Measurements from ENCODE around the gene HOXA7. TPM values are rescaled to one million over a fixed set of nuclear protein-coding genes. Genes with fewer than 3 reads are reported as not detected.

Gene HOXA7
- total and polyA plus RNA-seq, 12 donors = 0.04 TPM; not detected in 11

- ATAC-seq (no peak), DNase-seq (no peak)
- intact Hi-C loops (cut with DNase I) = no loop called here
- TF ChIP-seq CTCF (IDR thresholded peaks at IDR 0.05) = no peak
- H3K27me3 ChIP-seq = peaks cover 63 to 100% (median 100%) of the 10 kb centered on the region in 7 donors
- peaks cover 8 to 42% (median 30%) of the 10 kb centered on the region in 9 donors for H3K4me1 ChIP-seq
- H3K9me3 ChIP-seq = no peaks in the 10 kb centered on the region
- H3K36me3 ChIP-seq = no peaks in the 10 kb centered on the region
- no peak overlapping the region for H3K4me3 ChIP-seq
- 27 to 38% methylated on average over 4 of the region's 4 CpGs for WGBS, 2 donors
- no peak overlapping the region for H3K27ac ChIP-seq
These were observed 25.4 kb upstream of the HOXA7 start for GRCh38 chr7:27181795-27182275.

GRCh38 chr7:27180431-27181420 lies 24.3 kb upstream of the HOXA7 start:
- TF ChIP-seq CTCF (IDR thresholded peaks at IDR 0.05) = no peak
- Histone ChIP-seq H3K27ac (no peak overlapping the region), H3K27me3 (peaks cover 68 to 100% (median 100%) of the 10 kb centered on the region in 7 donors), H3K4me3 (no peak overlapping the region), H3K4me1 (peaks cover 8 to 39% (median 30%) of the 10 kb centered on the region in 9 donors), H3K9me3 (no peaks in the 10 kb centered on the region), H3K36me3 (no peaks in the 10 kb centered on the region)
- WGBS, 2 donors = 38 to 46% methylated on average over 12 of the region's 12 CpGs
- ATAC-seq (no peak), DNase-seq (no peak)
- intact Hi-C loops (cut with DNase I) = no loop called here

- ATAC-seq (peak in 4 of 8 donors; percentile 61 to 65 (median 63)), DNase-seq (peak in 1 of 2 donors; percentile 55)
- 3 to 6% methylated on average over 56 of the region's 56 CpGs for WGBS, 2 donors
- H3K36me3 ChIP-seq = no peaks in the 10 kb centered on the region
- H3K27me3 ChIP-seq = peaks cover 71 to 100% (median 100%) of the 10 kb centered on the region in 7 donors
- peak overlapping the region in 2 of 10 donors; percentile 5 to 8 for H3K4me3 ChIP-seq
- H3K27ac ChIP-seq = no peak overlapping the region
- H3K9me3 ChIP-seq = no peaks in the 10 kb centered on the region
- intact Hi-C loops (cut with DNase I) = no loop called here
- H3K4me1 ChIP-seq = peaks cover 7 to 32% (median 27%) of the 10 kb centered on the region in 9 donors
- peak; percentile 38 to 85 (median 72) for TF ChIP-seq CTCF (IDR thresholded peaks at IDR 0.05)
These were observed 23.3 kb upstream of the HOXA7 start for GRCh38 chr7:27179503-27180430.

- peaks cover 71 to 100% (median 100%) of the 10 kb centered on the region in 7 donors for H3K27me3 ChIP-seq
- no peak for TF ChIP-seq CTCF (IDR thresholded peaks at IDR 0.05)
- ATAC-seq = no peak
- H3K36me3 ChIP-seq = no peaks in the 10 kb centered on the region
- H3K4me1 ChIP-seq = peaks cover 7 to 36% (median 25%) of the 10 kb centered on the region in 9 donors
- H3K27ac ChIP-seq = no peak overlapping the region
- intact Hi-C loops (cut with DNase I) = no loop called here
- no peak for DNase-seq
- no peaks in the 10 kb centered on the region for H3K9me3 ChIP-seq
- no peak overlapping the region for H3K4me3 ChIP-seq
- WGBS, 2 donors = 23 to 31% methylated on average over 14 of the region's 14 CpGs
These were observed 22.6 kb upstream of the HOXA7 start for GRCh38 chr7:27179030-27179429.

Data from heart right ventricle (tissue), 16 donors.